ENCODE data around the gene RTN4RL1.

GRCh38 chr17:1959871-1960544, 65.1 kb downstream of the RTN4RL1 start:
- TF ChIP-seq POLR2AphosphoS5 (IDR thresholded peaks at IDR 0.05; ENCODE audit: insufficient read depth in 1 of 2, low read depth in 1 of 2) (peak in 1 of 2 donors; percentile 37), CTCF (IDR thresholded peaks at IDR 0.05) (no peak)

All from vagina (tissue), 2 donors.